Upper lobe of left lung (tissue), 6 donors: ENCODE data around the gene PTPRK. TPM values are rescaled to one million over a fixed set of nuclear protein-coding genes. Genes with fewer than 3 reads are reported as not detected.

Source experiments
- ATAC-seq, 2 donors: fragments of 200-7000 bp; cut with Tn5 transposase; one replicate each; pipeline ENCODE4 v1.9.1; 2022; ENCODE audit warnings: mild to moderate bottlenecking in 2 of 2, moderate library complexity in 2 of 2; ENCODE audit not compliant: low FRiP score in 2 of 2
- DNase-seq, 2 donors: peaks; one replicate each; pipeline ENCODE4 v3.0.0-alpha.2; 2019 to 2020
- H3K27ac ChIP-seq, 4 donors: fragments of 200-600 bp; sonication (generic); one replicate each; pipeline ENCODE4 v1.5.1; 2016 to 2019
- H3K27me3 ChIP-seq, 4 donors: fragments of 200-600 bp; sonication (generic); one replicate each; pipeline ENCODE4 v1.5.1; 2017 to 2019
- H3K36me3 ChIP-seq, 4 donors: fragments of 200-600 bp; sonication (generic); one replicate each; pipeline ENCODE4 v1.5.1; 2016 to 2019
- H3K4me1 ChIP-seq, 4 donors: fragments of 200-600 bp; sonication (generic); one replicate each; pipeline ENCODE4 v1.5.1; 2018 to 2019
- H3K4me3 ChIP-seq, 4 donors: fragments of 200-600 bp; sonication (generic); one replicate each; pipeline ENCODE4 v1.5.1; 2017 to 2019; ENCODE audit warnings: mild to moderate bottlenecking in 2 of 4, moderate library complexity in 1 of 4
- H3K9me3 ChIP-seq, 4 donors: fragments of 200-600 bp; sonication (generic); one replicate each; pipeline ENCODE4 v1.5.1; 2018 to 2019
- EP300 ChIP-seq, 4 donors: sonication (generic); formaldehyde crosslinking; IDR thresholded peaks; one replicate each; pipeline ENCODE4 v1.5.1; 2017; ENCODE audit warnings: antibody characterized with exemption in 4 of 4, control low read depth in 2 of 4
- POLR2A ChIP-seq, 4 donors: fragments of 450-650 bp; IDR thresholded peaks; one replicate each; pipeline ENCODE4 v1.5.1; 2016 to 2017; ENCODE audit warnings: antibody characterized with exemption in 4 of 4, mild to moderate bottlenecking in 2 of 4
- POLR2AphosphoS5 ChIP-seq, 2 donors: sonication (generic); formaldehyde crosslinking; IDR thresholded peaks; one replicate each; pipeline ENCODE4 v1.5.1; 2017; ENCODE audit warnings: antibody characterized with exemption in 2 of 2
- WGBS, 2 donors: methylation state at CpG; one replicate each; pipeline ENCODE4 v1.1.5; 2017 to 2018; 5-methylcytosine and 5-hydroxymethylcytosine counted together
- total RNA-seq, 6 donors: library from RNA; depleted of rRNA in 4 of 6; stranded (reverse); fragments of >200 nt in 4 of 6; gene quantifications; one replicate each; pipeline versions ENCODE4 v1.1.0 to v1.2.1, GENCODE V29; 2016 to 2021
- TF ChIP-seq, protein P1 (sequence below), 6 experiments: fragments of 450-650 bp in 4 of 6; fragments of 200-600 bp in 2 of 6; sonication (generic) in 2 of 6; IDR thresholded peaks; one replicate each; pipeline ENCODE4 v1.5.1; 2016 to 2019; ENCODE audit warnings: antibody characterized with exemption in 6 of 6
- donor health status: DM: no; HTN: no; CAD: no; lungs with moderate emphysema.
- donor health status: DM: no; HTN: yes; CAD: no; lungs with severe emphysema.

PTPRK gene
- total RNA-seq, 6 donors from 2014 or later, result 42.7 to 97.4 (median 65.2) TPM

DNA sequence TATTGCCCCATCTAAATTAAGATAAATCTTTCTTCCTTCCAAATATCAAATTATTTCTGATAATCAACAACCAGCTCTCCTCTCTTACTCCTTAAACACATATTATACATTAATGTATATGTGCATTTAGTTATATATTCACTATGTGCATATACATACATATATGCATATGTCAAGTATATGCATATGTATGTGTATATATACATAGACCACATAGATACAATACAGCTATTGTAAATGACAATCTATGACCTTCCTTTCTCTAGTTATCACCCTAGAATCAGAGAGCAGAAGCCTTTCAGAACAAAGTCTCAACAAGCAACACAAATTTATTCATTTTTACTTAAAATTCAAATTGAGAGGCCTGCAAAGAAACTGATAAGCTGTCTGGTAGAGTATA is 378.5 kb downstream of the PTPRK start:
- Histone ChIP-seq H3K9me3 (no peaks in the 10 kb centered on the region), H3K36me3 (no peaks in the 10 kb centered on the region), H3K27ac (no peak overlapping the region), H3K4me3 (no peak overlapping the region), H3K27me3 (no peaks in the 10 kb centered on the region), H3K4me1 (no peaks in the 10 kb centered on the region)
- DNase-seq (no peak), ATAC-seq (no peak)
- TF ChIP-seq, protein P1, sequence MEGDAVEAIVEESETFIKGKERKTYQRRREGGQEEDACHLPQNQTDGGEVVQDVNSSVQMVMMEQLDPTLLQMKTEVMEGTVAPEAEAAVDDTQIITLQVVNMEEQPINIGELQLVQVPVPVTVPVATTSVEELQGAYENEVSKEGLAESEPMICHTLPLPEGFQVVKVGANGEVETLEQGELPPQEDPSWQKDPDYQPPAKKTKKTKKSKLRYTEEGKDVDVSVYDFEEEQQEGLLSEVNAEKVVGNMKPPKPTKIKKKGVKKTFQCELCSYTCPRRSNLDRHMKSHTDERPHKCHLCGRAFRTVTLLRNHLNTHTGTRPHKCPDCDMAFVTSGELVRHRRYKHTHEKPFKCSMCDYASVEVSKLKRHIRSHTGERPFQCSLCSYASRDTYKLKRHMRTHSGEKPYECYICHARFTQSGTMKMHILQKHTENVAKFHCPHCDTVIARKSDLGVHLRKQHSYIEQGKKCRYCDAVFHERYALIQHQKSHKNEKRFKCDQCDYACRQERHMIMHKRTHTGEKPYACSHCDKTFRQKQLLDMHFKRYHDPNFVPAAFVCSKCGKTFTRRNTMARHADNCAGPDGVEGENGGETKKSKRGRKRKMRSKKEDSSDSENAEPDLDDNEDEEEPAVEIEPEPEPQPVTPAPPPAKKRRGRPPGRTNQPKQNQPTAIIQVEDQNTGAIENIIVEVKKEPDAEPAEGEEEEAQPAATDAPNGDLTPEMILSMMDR (IDR thresholded peaks at IDR 0.05), result no peak
- TF ChIP-seq POLR2A (IDR thresholded peaks at IDR 0.05), result no peak
- TF ChIP-seq EP300 (IDR thresholded peaks at IDR 0.05), result no peak
- TF ChIP-seq POLR2AphosphoS5 (IDR thresholded peaks at IDR 0.05), result no peak

DNA sequence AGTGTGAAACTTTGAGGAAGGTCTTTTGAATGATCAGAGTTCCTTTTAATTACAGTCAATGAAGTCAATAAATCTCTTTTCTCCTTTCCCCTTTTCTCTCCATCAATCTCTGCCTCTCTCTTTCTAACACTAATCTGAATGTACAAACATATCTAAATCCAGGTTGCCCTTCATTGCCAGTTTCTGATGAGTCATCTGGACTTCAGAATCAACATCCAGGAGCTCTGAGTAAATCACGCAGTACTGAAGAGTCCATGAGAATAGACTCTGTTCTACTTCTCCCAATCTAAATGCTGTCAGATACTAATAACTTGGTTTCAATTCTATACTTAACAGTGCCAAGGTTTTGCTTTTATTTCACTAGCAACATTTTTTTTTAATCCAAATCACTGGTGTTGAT is 380.9 kb downstream of the PTPRK start:
- Histone ChIP-seq H3K4me1 (no peaks in the 10 kb centered on the region), H3K27ac (no peak overlapping the region), H3K27me3 (no peaks in the 10 kb centered on the region), H3K36me3 (no peaks in the 10 kb centered on the region), H3K9me3 (no peaks in the 10 kb centered on the region), H3K4me3 (no peak overlapping the region)
- ATAC-seq (no peak), DNase-seq (no peak)
- WGBS, 2 donors, result 92 to 97% methylated on average over 1 of the region's 1 CpG
- TF ChIP-seq POLR2A (IDR thresholded peaks at IDR 0.05) (no peak), POLR2AphosphoS5 (IDR thresholded peaks at IDR 0.05) (no peak), EP300 (IDR thresholded peaks at IDR 0.05) (no peak)
- TF ChIP-seq, protein P1 (IDR thresholded peaks at IDR 0.05), result no peak

DNA sequence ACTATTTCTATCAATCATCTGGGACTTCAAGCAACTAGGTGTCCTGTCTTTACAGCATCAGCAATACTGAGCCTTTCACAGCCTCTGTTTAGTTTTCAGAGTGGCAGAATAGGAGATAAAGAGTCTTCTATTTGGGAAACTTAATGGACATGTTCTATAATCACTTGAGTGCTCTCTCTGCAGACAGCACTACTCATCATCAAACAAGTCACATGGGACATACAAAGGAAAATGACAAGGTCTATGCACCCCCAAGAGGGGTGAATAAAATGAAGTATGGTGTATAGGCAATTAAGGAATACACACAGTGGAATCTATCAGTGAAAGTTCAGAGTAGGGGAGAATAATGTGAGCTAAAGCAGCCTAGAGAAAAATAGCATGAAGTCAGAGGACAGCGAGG is 381.7 kb downstream of the PTPRK start:
- no peaks in the 10 kb centered on the region for H3K36me3 ChIP-seq
- 75 to 86% methylated on average over 1 of the region's 1 CpG for WGBS, 2 donors
- ATAC-seq (no peak), DNase-seq (no peak)
- H3K4me3 ChIP-seq, result no peak overlapping the region
- H3K4me1 ChIP-seq, result no peaks in the 10 kb centered on the region
- no peaks in the 10 kb centered on the region for H3K27me3 ChIP-seq
- no peak overlapping the region for H3K27ac ChIP-seq
- TF ChIP-seq EP300 (IDR thresholded peaks at IDR 0.05) (no peak), POLR2AphosphoS5 (IDR thresholded peaks at IDR 0.05) (no peak), POLR2A (IDR thresholded peaks at IDR 0.05) (no peak)
- TF ChIP-seq, protein P1 (IDR thresholded peaks at IDR 0.05), result no peak
- no peaks in the 10 kb centered on the region for H3K9me3 ChIP-seq

DNA sequence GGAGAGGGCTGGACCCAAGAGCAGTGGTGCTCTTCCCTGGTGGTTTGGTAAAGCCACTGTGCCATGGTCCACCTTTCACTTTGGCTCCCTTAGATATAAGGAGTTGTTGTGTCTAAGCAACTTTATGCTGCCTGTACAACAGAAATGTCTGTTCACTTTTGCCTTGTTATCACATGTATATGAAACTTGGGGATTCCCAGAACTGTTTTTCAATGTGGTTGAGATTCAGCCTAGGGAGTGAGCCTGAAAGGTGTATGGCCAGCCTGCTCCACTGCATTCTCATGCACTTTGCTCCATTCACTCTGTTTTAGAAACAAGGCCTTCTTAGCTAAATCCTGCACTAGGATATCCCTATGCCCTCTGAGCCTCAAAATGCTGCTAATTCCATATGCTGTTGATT is 385.1 kb downstream of the PTPRK start:
- no peak overlapping the region for H3K27ac ChIP-seq
- H3K9me3 ChIP-seq, result no peaks in the 10 kb centered on the region
- ATAC-seq (no peak), DNase-seq (no peak)
- H3K27me3 ChIP-seq, result no peaks in the 10 kb centered on the region
- H3K36me3 ChIP-seq, result no peaks in the 10 kb centered on the region
- H3K4me1 ChIP-seq, result peaks cover 0 to 11% (median 2%) of the 10 kb centered on the region in 4 donors
- no peak overlapping the region for H3K4me3 ChIP-seq
- TF ChIP-seq, protein P1 (IDR thresholded peaks at IDR 0.05), result no peak
- TF ChIP-seq POLR2A (IDR thresholded peaks at IDR 0.05) (no peak), EP300 (IDR thresholded peaks at IDR 0.05) (no peak), POLR2AphosphoS5 (IDR thresholded peaks at IDR 0.05) (no peak)

DNA sequence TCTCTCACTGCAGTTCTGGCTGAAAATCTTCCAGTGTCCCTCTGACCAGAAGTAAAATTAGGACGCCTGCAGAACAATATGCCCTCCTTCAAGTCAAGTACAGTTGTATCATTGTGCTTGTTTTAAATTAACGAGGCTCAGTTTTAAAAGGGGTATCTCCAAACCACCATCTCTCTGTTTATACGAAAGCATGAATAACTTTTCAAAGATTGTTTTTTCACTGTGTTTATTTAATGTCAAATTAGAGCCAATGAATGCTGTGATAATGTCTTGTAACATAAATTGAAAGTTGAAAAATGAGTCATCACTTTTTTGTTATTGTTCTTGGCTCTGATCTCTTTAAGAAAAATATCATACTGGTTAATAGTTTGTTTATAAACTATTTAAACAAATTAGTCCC is 388.8 kb downstream of the PTPRK start:
- no peak for DNase-seq

More for the DNA sequence above, 388.8 kb downstream of the PTPRK start:
- H3K27me3 ChIP-seq, result no peaks in the 10 kb centered on the region
- TF ChIP-seq POLR2A (IDR thresholded peaks at IDR 0.05) (no peak), POLR2AphosphoS5 (IDR thresholded peaks at IDR 0.05) (no peak), EP300 (IDR thresholded peaks at IDR 0.05) (no peak)
- TF ChIP-seq, protein P1 (IDR thresholded peaks at IDR 0.05), result no peak
- H3K36me3 ChIP-seq, result no peaks in the 10 kb centered on the region
- ATAC-seq, result no peak
- no peak overlapping the region for H3K4me3 ChIP-seq
- H3K4me1 ChIP-seq, result peaks cover 0 to 11% (median 2%) of the 10 kb centered on the region in 4 donors
- no peak overlapping the region for H3K27ac ChIP-seq
- WGBS, 2 donors, result 45 to 53% methylated on average over 3 of the region's 3 CpGs
- H3K9me3 ChIP-seq, result no peaks in the 10 kb centered on the region
